Adrenal gland (tissue), 12 donors: ENCODE data around the gene PPP6R2. TPM values are rescaled to one million over a fixed set of nuclear protein-coding genes. Genes with fewer than 3 reads are reported as not detected.
A peak's percentile ranks its signal among the peaks of the same experiment; 100 is the strongest.

Source experiments
- DNase-seq, 7 donors: peaks; one replicate each; pipeline ENCODE4 v3.0.0-alpha.2; 2019 to 2020
- H3K27ac ChIP-seq, 5 donors: fragments of 200-600 bp; sonication (generic) in 4 of 5; 1 replicate in 3 of 5; 2 replicates in 2 of 5; pipeline versions ENCODE4 v1.5.1 to v1.8.0; 2016 to 2020; ENCODE audit warnings: mild to moderate bottlenecking in 1 of 5
- H3K27me3 ChIP-seq: fragments of 200-600 bp; 2 replicates; pipeline ENCODE4 v1.8.0; 2021
- H3K36me3 ChIP-seq, 2 donors: fragments of 200-600 bp; replicated peaks in 1 of 2; 1 replicate in 1 of 2; 2 replicates in 1 of 2; pipeline versions ENCODE4 v1.5.1 to v1.8.0; 2018 to 2022
- H3K4me1 ChIP-seq, 2 donors: fragments of 200-600 bp; replicated peaks in 1 of 2; 1 replicate in 1 of 2; 2 replicates in 1 of 2; pipeline versions ENCODE4 v1.5.1 to v1.8.0; 2018 to 2021
- H3K4me3 ChIP-seq, 4 donors: fragments of 200-600 bp; sonication (generic) in 3 of 4; one replicate each; pipeline ENCODE4 v1.5.1; 2016 to 2018
- H3K9me3 ChIP-seq, 3 donors: fragments of 200-600 bp; sonication (generic) in 1 of 3; replicated peaks in 1 of 3; 1 replicate in 2 of 3; 2 replicates in 1 of 3; pipeline versions ENCODE4 v1.5.1 to v1.8.0; 2016 to 2021
- CTCF ChIP-seq, 6 experiments: fragments of 450-650 bp in 4 of 6; fragments of 200-600 bp in 2 of 6; sonication (generic) in 1 of 6; IDR thresholded peaks; 1 replicate in 5 of 6; 2 replicates in 1 of 6; pipeline versions ENCODE4 v1.5.1 to v1.8.0; 2016 to 2021; ENCODE audit warnings: antibody characterized with exemption in 6 of 6, mild to moderate bottlenecking in 2 of 6, moderate library complexity in 1 of 6
- POLR2A ChIP-seq, 2 donors: fragments of 450-650 bp; IDR thresholded peaks; one replicate each; pipeline ENCODE4 v1.6.1; 2017; ENCODE audit warnings: antibody characterized with exemption in 2 of 2, mild to moderate bottlenecking in 2 of 2, moderate library complexity in 1 of 2
- WGBS, 4 donors: extraction: QIAGEN DNeasy Blood & Tissue Kit in 2 of 4; methylation state at CpG; one replicate each; pipeline versions ENCODE4 v1.1.5 to v1.1.7; 2013 to 2017; 5-methylcytosine and 5-hydroxymethylcytosine counted together
- intact Hi-C, 2 donors: fragments of 100-400 bp; cut with DNase I; formaldehyde crosslinking; loops; one replicate each; pipeline versions ENCODE4 v1.14.1 to v1.15.0; 2022 to 2023
- polyA plus RNA-seq, 3 donors: library from polyadenylated mRNA; stranded (reverse); fragments of 200-250 nt in 2 of 3; fragments of 350-450 nt in 1 of 3; fragmentation: Illumina TruSeq in 1 of 3; extraction: RNeasy Lipid Tissue Mini Kit (QIAGEN cat#74804) in 1 of 3; gene quantifications; one replicate each; pipeline ENCODE4 v1.2.3, GENCODE V29; 2013 to 2014
- total RNA-seq, 9 donors: library from RNA; depleted of rRNA in 4 of 9; stranded (reverse); fragments of >200 nt in 4 of 9; fragments of 120-200 nt in 1 of 9; fragmentation: NEBNext Ultra II Directional in 1 of 9; extraction: Animal tissue kit (Norgen Biotek cat#: 25700) in 1 of 9; gene quantifications; one replicate each; pipeline versions ENCODE4 v1.1.0 to v1.2.4, GENCODE V29; 2013 to 2023
- donor health status: healthy with polysubstance abuse.
- donor health status: Bipolar disorder and iron deficiency.
- donor health status: DM: yes; HTN: yes; CAD: no.
- donor health status: DM: no; HTN: no; CAD: no.
- donor health status: DM: no; HTN: no; CAD: no.
- donor health status: DM: yes; HTN: yes; CAD: no.

The PPP6R2 gene
- total and polyA plus RNA-seq, 12 donors, result 19.6 to 129 (median 73.0) TPM

GRCh38 chr22:50323900-50324299, 19.2 kb upstream of the PPP6R2 start:
- H3K9me3 ChIP-seq, result no peaks in the 10 kb centered on the region
- H3K27ac ChIP-seq, result no peak overlapping the region
- no peak for TF ChIP-seq CTCF (IDR thresholded peaks at IDR 0.05)
- no peak for TF ChIP-seq POLR2A (IDR thresholded peaks at IDR 0.05)
- no peaks in the 10 kb centered on the region for H3K27me3 ChIP-seq
- H3K4me3 ChIP-seq, result no peak overlapping the region
- no peak for DNase-seq
- no peaks in the 10 kb centered on the region for H3K36me3 ChIP-seq
- intact Hi-C loops, result no loop called here
- H3K4me1 ChIP-seq, result peaks cover 8 to 17% of the 10 kb centered on the region in 2 donors
- 88 to 98% (median 95%) methylated on average over 2 to 5 of the region's 5 CpGs for WGBS, 4 donors

DNA sequence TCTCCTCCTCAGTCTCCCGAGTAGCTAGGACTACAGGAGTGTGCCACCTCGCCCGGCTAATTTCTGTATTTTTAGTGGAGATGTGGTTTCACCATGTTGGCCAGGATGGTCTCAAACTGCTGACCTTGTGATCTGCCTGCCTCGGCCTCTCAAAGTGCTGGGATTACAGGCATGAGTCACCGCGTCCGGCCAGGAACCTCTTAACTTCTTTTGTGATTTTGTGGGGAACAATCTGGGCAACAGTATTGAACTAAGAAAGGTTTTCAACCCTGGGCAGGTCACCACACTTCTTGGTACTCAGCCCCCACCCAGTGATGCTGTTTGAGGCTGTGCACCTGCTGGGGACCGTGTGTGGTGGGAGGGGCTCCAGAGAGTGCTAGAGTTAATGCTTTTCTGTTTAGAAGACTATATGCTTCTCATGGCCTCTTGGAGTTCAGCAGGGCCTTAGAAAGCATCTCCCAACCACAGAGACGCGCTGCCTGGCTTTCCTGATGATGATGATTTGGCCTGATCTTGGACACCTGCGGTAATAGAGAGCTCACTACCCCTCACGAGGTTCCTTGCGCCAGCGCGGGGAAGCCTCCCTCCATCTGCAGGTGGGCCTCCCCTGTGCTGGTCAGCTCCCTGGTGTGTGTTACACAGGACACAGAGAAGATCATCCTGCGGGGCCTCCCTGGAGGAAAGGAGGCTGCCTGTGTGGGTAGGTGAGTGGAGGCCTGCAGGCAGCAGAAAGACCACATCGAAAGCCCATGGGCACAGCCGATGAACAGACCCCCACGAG, 17.5 kb upstream of the PPP6R2 start:
- DNase-seq, result peak in 1 of 7 donors; percentile 23
- no peaks in the 10 kb centered on the region for H3K36me3 ChIP-seq
- WGBS, 4 donors, result 75 to 84% (median 83%) methylated on average over 13 to 19 of the region's 19 CpGs
- H3K4me1 ChIP-seq, result peaks cover 8 to 17% of the 10 kb centered on the region in 2 donors
- TF ChIP-seq CTCF (IDR thresholded peaks at IDR 0.05) (no peak), POLR2A (IDR thresholded peaks at IDR 0.05) (no peak)
- H3K27ac ChIP-seq, result no peak overlapping the region
- intact Hi-C loops, result loop anchor here (5.0 kb wide), 1 partner anchor 48 kb away; no protein-coding TSS in a partner anchor
- no peaks in the 10 kb centered on the region for H3K27me3 ChIP-seq
- no peaks in the 10 kb centered on the region for H3K9me3 ChIP-seq
- no peak overlapping the region for H3K4me3 ChIP-seq

GRCh38 chr22:50326225-50326955, 16.7 kb upstream of the PPP6R2 start:
- Histone ChIP-seq H3K27ac (peak overlapping the region in 1 of 5 donors; percentile 97), H3K27me3 (no peaks in the 10 kb centered on the region), H3K4me1 (peaks cover 8 to 17% of the 10 kb centered on the region in 2 donors), H3K4me3 (peak overlapping the region in 2 of 4 donors; percentile 32 to 92), H3K9me3 (no peaks in the 10 kb centered on the region), H3K36me3 (no peaks in the 10 kb centered on the region)
- WGBS, 4 donors, result 14 to 26% (median 19%) methylated on average over 29 to 56 of the region's 56 CpGs
- intact Hi-C loops, result loop anchor here (5.0 kb wide), 1 partner anchor 49 kb away; no protein-coding TSS in a partner anchor
- peak in 1 of 7 donors; percentile 24 for DNase-seq
- TF ChIP-seq POLR2A (IDR thresholded peaks at IDR 0.05) (no peak), CTCF (IDR thresholded peaks at IDR 0.05) (no peak)
